ENCODE data around the gene PCNX2.
"Not testable (repeated sequence)": the region's sequence is repeated elsewhere in the genome, so short reads cannot be mapped to it uniquely, and the experiment has no call there.

PCNX2 gene

DNA sequence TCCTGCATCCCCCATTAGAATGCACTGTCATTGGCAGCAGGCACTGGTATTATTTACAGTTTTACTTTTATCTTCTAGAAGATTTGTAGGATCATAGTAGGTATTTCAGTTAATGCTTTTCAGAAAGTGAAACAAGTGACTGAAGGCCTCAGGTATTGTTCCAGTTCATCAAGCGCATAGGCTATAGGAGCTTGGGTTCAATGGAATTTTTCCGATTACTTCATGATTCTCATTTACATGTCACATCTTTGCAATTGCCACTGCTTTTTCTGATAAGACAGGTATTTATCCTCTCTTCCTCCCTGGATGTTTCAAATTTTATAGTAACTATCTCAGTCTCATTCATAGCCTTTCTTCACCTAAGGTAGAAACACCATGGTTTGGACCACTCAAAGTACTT lies 183.8 kb downstream of the PCNX2 start:
- H3K27me3 ChIP-seq (ENCODE audit: control insufficient read depth, insufficient read depth, low read length), result no peaks in the 10 kb centered on the region
- H3K9ac ChIP-seq (ENCODE audit: low read depth, low read length), result no peak overlapping the region
- H3K36me3 ChIP-seq (ENCODE audit: insufficient read depth, low read length), result peaks cover 4% of the 10 kb centered on the region
- H3K4me2 ChIP-seq (ENCODE audit: low read length), result no peak overlapping the region
- no peak overlapping the region for H3K4me3 ChIP-seq (ENCODE audit: low read length)
- H3K4me1 ChIP-seq (ENCODE audit: control insufficient read depth, insufficient read depth, low read length), result peaks cover 39% of the 10 kb centered on the region
- H3K9me3 ChIP-seq (replicated peaks; ENCODE audit: low read length), result no peaks in the 10 kb centered on the region

- H3K36me3 ChIP-seq (ENCODE audit: insufficient read depth, low read length), result peaks cover 4% of the 10 kb centered on the region
- no peak overlapping the region for H3K9ac ChIP-seq (ENCODE audit: low read depth, low read length)
- no peak overlapping the region for H3K4me3 ChIP-seq (ENCODE audit: low read length)
- H3K9me3 ChIP-seq (replicated peaks; ENCODE audit: low read length), result no peaks in the 10 kb centered on the region
- no peak overlapping the region for H3K4me2 ChIP-seq (ENCODE audit: low read length)
- no peaks in the 10 kb centered on the region for H3K27me3 ChIP-seq (ENCODE audit: control insufficient read depth, insufficient read depth, low read length)
- peaks cover 32% of the 10 kb centered on the region for H3K4me1 ChIP-seq (ENCODE audit: control insufficient read depth, insufficient read depth, low read length)
Observed at GRCh38 chr1:233109096-233109495, 186.4 kb downstream of the PCNX2 start.

GRCh38 chr1:233107716-233108130 lies 187.8 kb downstream of the PCNX2 start:
- not testable (repeated sequence) for H3K4me3 ChIP-seq (ENCODE audit: low read length)

DNA sequence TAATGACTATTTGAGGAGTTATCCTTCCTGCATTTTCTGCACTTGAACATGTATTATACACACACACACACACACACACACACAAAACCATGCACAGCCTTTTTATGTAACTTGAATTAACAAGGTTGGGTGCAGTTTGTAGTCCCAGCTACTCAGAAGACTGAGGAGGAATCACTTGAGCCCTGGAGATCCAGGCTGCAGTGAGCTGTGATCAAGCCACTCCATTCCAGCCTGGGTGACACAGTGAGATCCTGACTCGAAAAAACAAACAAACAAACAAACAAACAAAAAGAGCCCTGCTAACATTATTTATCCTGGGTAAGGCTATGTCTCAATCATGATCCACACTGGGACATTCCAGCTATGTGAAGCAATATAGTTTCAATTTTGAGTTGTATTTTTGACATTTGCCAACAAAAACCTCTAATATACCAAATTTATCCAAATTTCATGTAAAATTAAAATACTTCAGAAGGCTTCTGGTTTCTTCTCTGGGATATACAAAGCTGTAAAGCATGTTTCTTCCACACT lies 188.3 kb downstream of the PCNX2 start:
- peaks cover 15% of the 10 kb centered on the region for H3K4me1 ChIP-seq (ENCODE audit: control insufficient read depth, insufficient read depth, low read length)
- no peaks in the 10 kb centered on the region for H3K27me3 ChIP-seq (ENCODE audit: control insufficient read depth, insufficient read depth, low read length)
- no peak overlapping the region for H3K4me2 ChIP-seq (ENCODE audit: low read length)
- no peak overlapping the region for H3K4me3 ChIP-seq (ENCODE audit: low read length)
- H3K9ac ChIP-seq (ENCODE audit: low read depth, low read length), result no peak overlapping the region
- H3K36me3 ChIP-seq (ENCODE audit: insufficient read depth, low read length), result peaks cover 4% of the 10 kb centered on the region
- H3K9me3 ChIP-seq (replicated peaks; ENCODE audit: low read length), result no peaks in the 10 kb centered on the region

More at GRCh38 chr1:233107716-233108130, 187.8 kb downstream of the PCNX2 start:
- not testable (repeated sequence) for H3K9ac ChIP-seq (ENCODE audit: low read depth, low read length); H3K36me3 ChIP-seq (ENCODE audit: insufficient read depth, low read length); H3K27me3 ChIP-seq (ENCODE audit: control insufficient read depth, insufficient read depth, low read length); H3K4me2 ChIP-seq (ENCODE audit: low read length); H3K9me3 ChIP-seq (replicated peaks; ENCODE audit: low read length)
- H3K4me1 ChIP-seq (ENCODE audit: control insufficient read depth, insufficient read depth, low read length), result peaks cover 20% of the 10 kb centered on the region

GRCh38 chr1:233105225-233105624 lies 190.3 kb downstream of the PCNX2 start:
- H3K9ac ChIP-seq (ENCODE audit: low read depth, low read length), result no peak overlapping the region
- H3K36me3 ChIP-seq (ENCODE audit: insufficient read depth, low read length), result peaks cover 4% of the 10 kb centered on the region
- peaks cover 11% of the 10 kb centered on the region for H3K4me1 ChIP-seq (ENCODE audit: control insufficient read depth, insufficient read depth, low read length)
- no peak overlapping the region for H3K4me3 ChIP-seq (ENCODE audit: low read length)
- H3K4me2 ChIP-seq (ENCODE audit: low read length), result no peak overlapping the region
- H3K27me3 ChIP-seq (ENCODE audit: control insufficient read depth, insufficient read depth, low read length), result no peaks in the 10 kb centered on the region
- no peaks in the 10 kb centered on the region for H3K9me3 ChIP-seq (replicated peaks; ENCODE audit: low read length)

GRCh38 chr1:233102341-233102740 lies 193.2 kb downstream of the PCNX2 start:
- no peaks in the 10 kb centered on the region for H3K27me3 ChIP-seq (ENCODE audit: control insufficient read depth, insufficient read depth, low read length)
- H3K4me3 ChIP-seq (ENCODE audit: low read length), result no peak overlapping the region
- H3K9ac ChIP-seq (ENCODE audit: low read depth, low read length), result no peak overlapping the region
- no peak overlapping the region for H3K4me2 ChIP-seq (ENCODE audit: low read length)
- no peaks in the 10 kb centered on the region for H3K36me3 ChIP-seq (ENCODE audit: insufficient read depth, low read length)
- no peaks in the 10 kb centered on the region for H3K9me3 ChIP-seq (replicated peaks; ENCODE audit: low read length)
- peaks cover 4% of the 10 kb centered on the region for H3K4me1 ChIP-seq (ENCODE audit: control insufficient read depth, insufficient read depth, low read length)

GRCh38 chr1:233097959-233098580 lies 197.5 kb downstream of the PCNX2 start:
- no peak overlapping the region for H3K4me2 ChIP-seq (ENCODE audit: low read length)
- no peak overlapping the region for H3K9ac ChIP-seq (ENCODE audit: low read depth, low read length)
- no peak overlapping the region for H3K4me3 ChIP-seq (ENCODE audit: low read length)
- H3K27me3 ChIP-seq (ENCODE audit: control insufficient read depth, insufficient read depth, low read length), result no peaks in the 10 kb centered on the region
- H3K36me3 ChIP-seq (ENCODE audit: insufficient read depth, low read length), result no peaks in the 10 kb centered on the region
- no peaks in the 10 kb centered on the region for H3K4me1 ChIP-seq (ENCODE audit: control insufficient read depth, insufficient read depth, low read length)
- no peaks in the 10 kb centered on the region for H3K9me3 ChIP-seq (replicated peaks; ENCODE audit: low read length)

DNA sequence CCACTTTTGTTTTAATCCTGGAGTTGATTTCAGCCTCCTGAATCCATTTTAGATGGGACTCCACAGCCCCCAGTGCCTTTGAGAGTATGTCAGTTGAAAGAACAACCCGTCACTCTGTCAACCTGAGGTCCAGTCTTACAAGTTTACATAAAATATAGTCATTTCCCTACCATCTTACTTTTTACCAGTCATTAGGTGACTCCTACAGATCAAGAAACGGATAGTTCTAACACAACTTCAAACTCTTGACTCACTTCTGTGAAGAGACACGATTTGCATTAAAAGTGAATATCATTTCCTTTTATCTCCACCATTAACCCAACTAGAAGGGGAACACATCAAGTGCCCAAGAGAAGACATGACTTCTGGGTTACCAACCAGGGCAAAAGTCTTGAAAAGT lies 198.0 kb downstream of the PCNX2 start:
- no peaks in the 10 kb centered on the region for H3K4me1 ChIP-seq (ENCODE audit: control insufficient read depth, insufficient read depth, low read length)
- H3K9me3 ChIP-seq (replicated peaks; ENCODE audit: low read length), result no peaks in the 10 kb centered on the region
- H3K9ac ChIP-seq (ENCODE audit: low read depth, low read length), result no peak overlapping the region
- no peaks in the 10 kb centered on the region for H3K36me3 ChIP-seq (ENCODE audit: insufficient read depth, low read length)
- no peak overlapping the region for H3K4me3 ChIP-seq (ENCODE audit: low read length)
- H3K4me2 ChIP-seq (ENCODE audit: low read length), result no peak overlapping the region
- no peaks in the 10 kb centered on the region for H3K27me3 ChIP-seq (ENCODE audit: control insufficient read depth, insufficient read depth, low read length)

GRCh38 chr1:233094691-233095090 lies 200.8 kb downstream of the PCNX2 start:
- Histone ChIP-seq H3K27me3 (ENCODE audit: control insufficient read depth, insufficient read depth, low read length) (no peaks in the 10 kb centered on the region), H3K36me3 (ENCODE audit: insufficient read depth, low read length) (no peaks in the 10 kb centered on the region), H3K4me3 (ENCODE audit: low read length) (no peak overlapping the region), H3K9ac (ENCODE audit: low read depth, low read length) (no peak overlapping the region), H3K4me2 (ENCODE audit: low read length) (no peak overlapping the region), H3K9me3 (replicated peaks; ENCODE audit: low read length) (no peaks in the 10 kb centered on the region), H3K4me1 (ENCODE audit: control insufficient read depth, insufficient read depth, low read length) (no peaks in the 10 kb centered on the region)

- Histone ChIP-seq H3K36me3 (ENCODE audit: insufficient read depth, low read length) (no peaks in the 10 kb centered on the region), H3K9me3 (replicated peaks; ENCODE audit: low read length) (no peaks in the 10 kb centered on the region), H3K27me3 (ENCODE audit: control insufficient read depth, insufficient read depth, low read length) (no peaks in the 10 kb centered on the region), H3K4me1 (ENCODE audit: control insufficient read depth, insufficient read depth, low read length) (no peaks in the 10 kb centered on the region), H3K9ac (ENCODE audit: low read depth, low read length) (no peak overlapping the region), H3K4me3 (ENCODE audit: low read length) (no peak overlapping the region), H3K4me2 (ENCODE audit: low read length) (no peak overlapping the region)
Observed at GRCh38 chr1:233094269-233094668, 201.3 kb downstream of the PCNX2 start.

GRCh38 chr1:233090746-233091494 lies 204.6 kb downstream of the PCNX2 start:
- Histone ChIP-seq H3K9me3 (replicated peaks; ENCODE audit: low read length) (no peaks in the 10 kb centered on the region), H3K4me2 (ENCODE audit: low read length) (no peak overlapping the region)

DNA sequence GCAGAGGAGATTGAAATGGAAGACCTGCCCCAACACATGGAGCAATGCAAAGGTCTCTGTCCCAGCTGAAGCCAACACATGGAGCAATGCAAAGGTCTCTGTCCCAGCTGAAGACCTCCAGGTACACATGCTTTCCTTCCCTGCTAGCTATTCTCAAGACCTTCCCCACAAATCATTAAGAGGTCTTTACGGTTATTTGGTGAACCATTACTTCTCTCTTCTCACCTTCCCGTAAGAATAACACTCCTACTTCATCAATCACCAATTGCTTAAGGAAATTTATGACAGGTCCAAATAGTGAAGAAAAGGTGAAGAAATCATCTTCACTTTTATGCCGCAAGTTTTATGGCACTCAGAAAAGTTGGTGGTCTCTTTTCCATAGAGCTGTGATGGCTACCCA lies 206.3 kb downstream of the PCNX2 start:
- no peak overlapping the region for H3K4me3 ChIP-seq (ENCODE audit: low read length)
- H3K4me2 ChIP-seq (ENCODE audit: low read length), result no peak overlapping the region
- no peaks in the 10 kb centered on the region for H3K36me3 ChIP-seq (ENCODE audit: insufficient read depth, low read length)
- no peaks in the 10 kb centered on the region for H3K9me3 ChIP-seq (replicated peaks; ENCODE audit: low read length)
- no peaks in the 10 kb centered on the region for H3K4me1 ChIP-seq (ENCODE audit: control insufficient read depth, insufficient read depth, low read length)
- no peak overlapping the region for H3K9ac ChIP-seq (ENCODE audit: low read depth, low read length)
- no peaks in the 10 kb centered on the region for H3K27me3 ChIP-seq (ENCODE audit: control insufficient read depth, insufficient read depth, low read length)

More at GRCh38 chr1:233090746-233091494, 204.6 kb downstream of the PCNX2 start:
- Histone ChIP-seq H3K27me3 (ENCODE audit: control insufficient read depth, insufficient read depth, low read length) (no peaks in the 10 kb centered on the region), H3K4me3 (ENCODE audit: low read length) (no peak overlapping the region), H3K4me1 (ENCODE audit: control insufficient read depth, insufficient read depth, low read length) (no peaks in the 10 kb centered on the region), H3K36me3 (ENCODE audit: insufficient read depth, low read length) (no peaks in the 10 kb centered on the region), H3K9ac (ENCODE audit: low read depth, low read length) (no peak overlapping the region)

Data from skeletal muscle satellite cell (primary cell).